ENCODE data around the gene GRAMD1C. TPM values are rescaled to one million over a fixed set of nuclear protein-coding genes. Genes with fewer than 3 reads are reported as not detected.
A peak's percentile ranks its signal among the peaks of the same experiment; 100 is the strongest.

GRAMD1C gene
- total RNA-seq, 1 donor from 2014 or later = 0.21 TPM

- Histone ChIP-seq H3K4me3 (no peak overlapping the region), H3K4me1 (no peaks in the 10 kb centered on the region), H3K9me3 (no peaks in the 10 kb centered on the region), H3K27me3 (no peaks in the 10 kb centered on the region), H3K27ac (no peak overlapping the region), H3K36me3 (no peaks in the 10 kb centered on the region)
- intact Hi-C loops (cut with DNase I) = loop anchor here (10.0 kb wide), 1 partner anchor 315 kb away; no protein-coding TSS in a partner anchor
- TF ChIP-seq CTCF (IDR thresholded peaks at IDR 0.05) = no peak
- no peak for DNase-seq (ENCODE audit: low spot score in 2 of 2)
Measured at GRCh38 chr3:113829576-113830354, 8.8 kb upstream of the GRAMD1C start.

- H3K27ac ChIP-seq = no peak overlapping the region
- DNase-seq (ENCODE audit: low spot score in 2 of 2) = no peak
- no peaks in the 10 kb centered on the region for H3K4me1 ChIP-seq
- H3K4me3 ChIP-seq = no peak overlapping the region
- TF ChIP-seq CTCF (IDR thresholded peaks at IDR 0.05) = no peak
- no peaks in the 10 kb centered on the region for H3K27me3 ChIP-seq
- H3K9me3 ChIP-seq = no peaks in the 10 kb centered on the region
- H3K36me3 ChIP-seq = no peaks in the 10 kb centered on the region
- intact Hi-C loops (cut with DNase I) = loop anchor here (10.0 kb wide), 1 partner anchor 314 kb away; no protein-coding TSS in a partner anchor
Measured at GRCh38 chr3:113831103-113831355, 7.6 kb upstream of the GRAMD1C start.

- no peaks in the 10 kb centered on the region for H3K9me3 ChIP-seq
- H3K27me3 ChIP-seq = no peaks in the 10 kb centered on the region
- intact Hi-C loops (cut with DNase I) = loop anchor here (10.0 kb wide), 1 partner anchor 312 kb away; no protein-coding TSS in a partner anchor
- no peak overlapping the region for H3K27ac ChIP-seq
- no peak for DNase-seq (ENCODE audit: low spot score in 2 of 2)
- H3K36me3 ChIP-seq = no peaks in the 10 kb centered on the region
- H3K4me3 ChIP-seq = no peak overlapping the region
- TF ChIP-seq CTCF (IDR thresholded peaks at IDR 0.05) = no peak
- no peaks in the 10 kb centered on the region for H3K4me1 ChIP-seq
Measured at GRCh38 chr3:113832477-113833164, 6.0 kb upstream of the GRAMD1C start.

GRCh38 chr3:113834983-113835382 is 3.6 kb upstream of the GRAMD1C start:
- H3K27ac ChIP-seq = no peak overlapping the region

GRCh38 chr3:113839551-113839950 is 963 bp downstream of the GRAMD1C start:
- H3K9me3 ChIP-seq = no peaks in the 10 kb centered on the region
- no peak overlapping the region for H3K27ac ChIP-seq
- no peak for DNase-seq (ENCODE audit: low spot score in 2 of 2)
- intact Hi-C loops (cut with DNase I) = loop anchor here (2.0 to 10.0 kb wide), 5 partner anchors 102 to 1973 kb away; partner anchors contain the start of genes CCDC191 and QTRT2
- no peaks in the 10 kb centered on the region for H3K27me3 ChIP-seq
- peaks cover 0 to 3% of the 10 kb centered on the region in 2 donors for H3K4me1 ChIP-seq
- TF ChIP-seq CTCF (IDR thresholded peaks at IDR 0.05) = no peak
- peak overlapping the region; percentile 65 to 71 for H3K4me3 ChIP-seq
- H3K36me3 ChIP-seq = no peaks in the 10 kb centered on the region

More at GRCh38 chr3:113834983-113835382, 3.6 kb upstream of the GRAMD1C start:
- DNase-seq (ENCODE audit: low spot score in 2 of 2) = no peak
- Histone ChIP-seq H3K4me3 (no peak overlapping the region), H3K27me3 (no peaks in the 10 kb centered on the region), H3K9me3 (no peaks in the 10 kb centered on the region), H3K4me1 (peaks cover 0 to 3% of the 10 kb centered on the region in 2 donors), H3K36me3 (no peaks in the 10 kb centered on the region)
- intact Hi-C loops (cut with DNase I) = loop anchor here (5.0 to 10.0 kb wide), 4 partner anchors 98 to 1977 kb away; partner anchors contain the start of genes CCDC191 and QTRT2
- TF ChIP-seq CTCF (IDR thresholded peaks at IDR 0.05) = no peak

Measured in ascending aorta (tissue), 2 donors.